AG09319 (cell line): ENCODE results near the gene TBXT.
"Not testable (repeated sequence)": the region's sequence is repeated elsewhere in the genome, so short reads cannot be mapped to it uniquely, and the experiment has no call there.

Experiments used
- DNase-seq: peaks from one replicate; pipeline ENCODE4 v3.0.0-alpha.2; 2010; ENCODE audit warnings: low read depth; ENCODE audit errors: extremely low read depth
- CTCF ChIP-seq: IDR thresholded peaks from 2 replicates; pipeline ENCODE4 v1.5.1; 2011; ENCODE audit warnings: low read depth, mild to moderate bottlenecking, inconsistent platforms, low read length, moderate library complexity

Gene TBXT

GRCh38 chr6:166143011-166143410, 24.6 kb downstream of the TBXT start:
- TF ChIP-seq CTCF = no peak
- DNase-seq = no peak

GRCh38 chr6:166127624-166128472, 39.8 kb downstream of the TBXT start:
- TF ChIP-seq CTCF = no peak
- no peak for DNase-seq

GRCh38 chr6:166123115-166123514, 44.5 kb downstream of the TBXT start:
- not testable (repeated sequence) for DNase-seq

- no peak for DNase-seq
- TF ChIP-seq CTCF = no peak
Measured at GRCh38 chr6:166121726-166122125, 45.9 kb downstream of the TBXT start.

GRCh38 chr6:166119116-166119911, 48.3 kb downstream of the TBXT start:
- DNase-seq = no peak
- no peak for TF ChIP-seq CTCF

GRCh38 chr6:166115609-166116008, 52.0 kb downstream of the TBXT start:
- no peak for TF ChIP-seq CTCF
- no peak for DNase-seq

- no peak for TF ChIP-seq CTCF
Measured at GRCh38 chr6:166112580-166112979, 55.1 kb downstream of the TBXT start.

More at GRCh38 chr6:166112580-166112979, 55.1 kb downstream of the TBXT start:
- no peak for DNase-seq
